NCI-H146 treated with DMSO at 0.1 percent for 48 hours (cell line): Measurements from ENCODE around the gene HPCAL1.
A peak's percentile ranks its signal among the peaks of the same experiment; 100 is the strongest.
"Not testable (repeated sequence)": the region's sequence is repeated elsewhere in the genome, so short reads cannot be mapped to it uniquely, and the experiment has no call there.

Experiments used
- DNase-seq: peaks from one replicate; lab custom pipeline; 2025; ENCODE audit not compliant: unreplicated experiment; lab: John Stamatoyannopoulos, UW

Gene HPCAL1

GRCh38 chr2:10302479-10303180 lies at the start of gene HPCAL1:
HPCAL1 (plus strand) TSS chr2:10302904; CDS start chr2:10419758, 116,854 bp downstream.
- peak; percentile 75 for DNase-seq

- no peak for DNase-seq
These were observed 48.9 kb upstream of the HPCAL1 start for GRCh38 chr2:10253596-10254372.

GRCh38 chr2:10254373-10255188 lies 48.1 kb upstream of the HPCAL1 start:
- no peak for DNase-seq

- DNase-seq = no peak
These were observed 47.3 kb upstream of the HPCAL1 start for GRCh38 chr2:10255189-10256030.

GRCh38 chr2:10256031-10256514 lies 46.6 kb upstream of the HPCAL1 start:
- DNase-seq = no peak

- no peak for DNase-seq
These were observed 46.1 kb upstream of the HPCAL1 start for GRCh38 chr2:10256515-10257031.

- DNase-seq = no peak
These were observed 45.7 kb upstream of the HPCAL1 start for GRCh38 chr2:10257036-10257435.

- DNase-seq = no peak
These were observed 45.1 kb upstream of the HPCAL1 start for GRCh38 chr2:10257500-10258147.

GRCh38 chr2:10258326-10258725 lies 44.4 kb upstream of the HPCAL1 start:
- DNase-seq = no peak

GRCh38 chr2:10258726-10259125 lies 44.0 kb upstream of the HPCAL1 start:
- no peak for DNase-seq

- DNase-seq = peak; percentile 23
These were observed 42.6 kb upstream of the HPCAL1 start for GRCh38 chr2:10260130-10260529.

- DNase-seq = not testable (repeated sequence)
These were observed 39.2 kb upstream of the HPCAL1 start for GRCh38 chr2:10263526-10263925.

GRCh38 chr2:10264506-10265328 lies 38.0 kb upstream of the HPCAL1 start:
- no peak for DNase-seq

- DNase-seq = no peak
These were observed 37.2 kb upstream of the HPCAL1 start for GRCh38 chr2:10265329-10266132.

GRCh38 chr2:10266133-10266620 lies 36.5 kb upstream of the HPCAL1 start:
- no peak for DNase-seq

GRCh38 chr2:10267036-10267435 lies 35.7 kb upstream of the HPCAL1 start:
- DNase-seq = no peak

GRCh38 chr2:10267551-10268465 lies 34.9 kb upstream of the HPCAL1 start:
- DNase-seq = no peak
